ENCODE data around the gene SLC2A5. TPM values are rescaled to one million over a fixed set of nuclear protein-coding genes. Genes with fewer than 3 reads are reported as not detected.
A peak's percentile ranks its signal among the peaks of the same experiment; 100 is the strongest.

Gene SLC2A5
- total RNA-seq, 1 donor from 2014 or later, result 8.1 TPM

DNA sequence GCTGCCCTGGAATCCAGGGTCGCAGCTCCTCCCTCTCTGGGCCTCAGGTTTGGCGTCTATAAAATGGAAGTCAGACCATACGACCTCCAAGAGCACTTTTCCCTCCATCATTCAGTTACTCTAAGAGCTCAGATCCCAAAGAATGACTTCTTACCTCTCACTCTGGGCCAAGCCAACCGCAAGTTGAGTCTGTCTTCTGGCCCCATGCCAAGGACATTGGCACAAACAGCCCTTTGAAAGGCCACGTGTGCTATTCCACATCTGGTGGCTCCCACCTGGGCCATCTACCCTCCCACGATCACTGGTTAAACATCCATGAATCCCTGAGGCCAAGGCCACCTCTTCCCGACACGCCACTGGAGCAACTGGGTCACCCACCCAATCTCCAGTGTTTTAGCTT lies 55.6 kb downstream of the SLC2A5 start:
- Histone ChIP-seq H3K36me3 (no peaks in the 10 kb centered on the region), H3K27ac (no peak overlapping the region), H3K27me3 (no peaks in the 10 kb centered on the region), H3K9me3 (no peaks in the 10 kb centered on the region), H3K4me3 (no peak overlapping the region), H3K4me1 (no peaks in the 10 kb centered on the region)
- TF ChIP-seq POLR2A (IDR thresholded peaks at IDR 0.05) (no peak), POLR2AphosphoS5 (IDR thresholded peaks at IDR 0.05; ENCODE audit: insufficient read depth in 1 of 2, low read depth in 1 of 2) (no peak)
- TF ChIP-seq, protein P1, sequence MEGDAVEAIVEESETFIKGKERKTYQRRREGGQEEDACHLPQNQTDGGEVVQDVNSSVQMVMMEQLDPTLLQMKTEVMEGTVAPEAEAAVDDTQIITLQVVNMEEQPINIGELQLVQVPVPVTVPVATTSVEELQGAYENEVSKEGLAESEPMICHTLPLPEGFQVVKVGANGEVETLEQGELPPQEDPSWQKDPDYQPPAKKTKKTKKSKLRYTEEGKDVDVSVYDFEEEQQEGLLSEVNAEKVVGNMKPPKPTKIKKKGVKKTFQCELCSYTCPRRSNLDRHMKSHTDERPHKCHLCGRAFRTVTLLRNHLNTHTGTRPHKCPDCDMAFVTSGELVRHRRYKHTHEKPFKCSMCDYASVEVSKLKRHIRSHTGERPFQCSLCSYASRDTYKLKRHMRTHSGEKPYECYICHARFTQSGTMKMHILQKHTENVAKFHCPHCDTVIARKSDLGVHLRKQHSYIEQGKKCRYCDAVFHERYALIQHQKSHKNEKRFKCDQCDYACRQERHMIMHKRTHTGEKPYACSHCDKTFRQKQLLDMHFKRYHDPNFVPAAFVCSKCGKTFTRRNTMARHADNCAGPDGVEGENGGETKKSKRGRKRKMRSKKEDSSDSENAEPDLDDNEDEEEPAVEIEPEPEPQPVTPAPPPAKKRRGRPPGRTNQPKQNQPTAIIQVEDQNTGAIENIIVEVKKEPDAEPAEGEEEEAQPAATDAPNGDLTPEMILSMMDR (IDR thresholded peaks at IDR 0.05), result no peak
- DNase-seq (ENCODE audit: extremely low spot score in 2 of 2), result no peak
- intact Hi-C loops (cut with DNase I), result no loop called here

DNA sequence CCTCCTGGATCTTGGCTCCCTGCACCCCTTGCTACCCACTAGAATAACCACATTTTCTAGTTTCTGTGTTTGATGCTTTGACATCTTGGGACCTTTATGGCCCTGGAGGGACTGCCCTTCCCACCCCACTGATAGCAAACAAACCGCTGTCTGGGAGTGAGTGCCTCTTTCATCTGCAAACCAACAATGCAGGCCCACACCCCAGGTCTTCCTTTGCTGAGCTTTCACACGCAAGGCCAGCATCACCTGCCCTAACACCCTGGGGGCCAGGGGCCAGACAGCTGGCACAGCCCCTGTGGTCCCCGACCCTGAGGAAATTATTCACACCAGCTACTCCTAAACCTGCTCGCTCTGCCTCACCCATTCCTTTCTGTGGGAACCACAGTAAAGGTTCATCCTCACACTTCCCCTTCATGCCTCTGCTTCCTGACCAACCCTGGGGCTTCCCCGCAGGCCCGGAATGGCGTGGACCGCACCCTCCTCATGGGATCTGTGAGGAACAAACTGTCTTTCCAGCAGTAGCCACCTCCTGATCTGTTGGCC lies 58.6 kb downstream of the SLC2A5 start:
- intact Hi-C loops (cut with DNase I), result no loop called here
- Histone ChIP-seq H3K27ac (no peak overlapping the region), H3K4me3 (no peak overlapping the region)

DNA sequence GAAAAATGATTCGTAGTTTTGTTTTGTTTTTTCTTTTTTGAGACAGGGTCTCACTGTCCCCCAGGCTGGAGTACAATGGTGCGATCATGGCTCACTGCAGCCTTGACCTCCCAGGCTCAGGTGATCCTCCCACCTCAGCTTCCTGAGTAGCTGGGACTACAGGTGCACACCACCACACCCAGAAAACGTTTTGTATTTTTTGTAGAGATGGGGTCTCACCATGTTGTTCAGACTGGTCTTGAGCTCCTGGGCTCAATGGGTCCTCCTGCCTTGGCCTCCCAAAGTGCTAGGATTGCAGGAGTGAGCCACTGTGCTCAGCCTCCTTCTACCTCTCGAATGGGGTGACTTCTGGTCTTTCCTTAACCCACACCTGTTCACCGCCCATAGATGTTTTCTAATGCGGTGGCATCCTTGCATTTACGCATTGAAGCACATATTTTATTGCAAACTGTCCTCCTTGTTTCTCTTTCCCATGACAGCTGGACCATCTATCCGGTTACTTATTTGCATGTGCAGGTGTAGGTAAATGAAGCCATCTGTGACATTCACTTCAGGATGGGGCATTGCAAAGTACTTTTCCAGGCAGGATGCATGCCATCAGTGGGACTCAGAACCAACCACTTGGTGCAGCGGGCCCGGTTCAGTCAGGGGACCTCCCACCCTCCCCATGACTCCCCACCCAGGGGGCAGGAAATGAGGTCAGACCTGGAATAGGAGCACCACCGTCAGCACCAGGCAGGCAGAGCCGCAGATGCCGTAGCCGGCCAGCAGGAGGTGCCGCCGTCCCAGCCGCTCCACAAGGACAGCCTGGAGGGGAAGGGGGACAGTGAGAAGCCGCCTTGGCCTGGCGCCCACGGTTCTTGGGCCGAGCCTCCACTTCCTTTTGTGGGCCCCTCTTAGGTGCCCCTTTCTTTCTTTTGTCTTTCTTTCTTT lies 59.7 kb downstream of the SLC2A5 start:
- Histone ChIP-seq H3K27ac (no peak overlapping the region), H3K27me3 (no peaks in the 10 kb centered on the region), H3K9me3 (no peaks in the 10 kb centered on the region), H3K4me1 (peaks cover 4% of the 10 kb centered on the region), H3K36me3 (no peaks in the 10 kb centered on the region), H3K4me3 (no peak overlapping the region)
- intact Hi-C loops (cut with DNase I), result no loop called here
- no peak for DNase-seq (ENCODE audit: extremely low spot score in 2 of 2)
- TF ChIP-seq, protein P1 (IDR thresholded peaks at IDR 0.05), result peak in 1 of 3 experiments; percentile 33
- TF ChIP-seq POLR2A (IDR thresholded peaks at IDR 0.05), result no peak

More for the DNA sequence above, 58.6 kb downstream of the SLC2A5 start:
- DNase-seq (ENCODE audit: extremely low spot score in 2 of 2), result no peak
- Histone ChIP-seq H3K36me3 (no peaks in the 10 kb centered on the region), H3K27me3 (no peaks in the 10 kb centered on the region), H3K9me3 (no peaks in the 10 kb centered on the region), H3K4me1 (no peaks in the 10 kb centered on the region)
- TF ChIP-seq POLR2AphosphoS5 (IDR thresholded peaks at IDR 0.05; ENCODE audit: insufficient read depth in 1 of 2, low read depth in 1 of 2), result peak; percentile 44 to 61
- no peak for TF ChIP-seq POLR2A (IDR thresholded peaks at IDR 0.05)

DNA sequence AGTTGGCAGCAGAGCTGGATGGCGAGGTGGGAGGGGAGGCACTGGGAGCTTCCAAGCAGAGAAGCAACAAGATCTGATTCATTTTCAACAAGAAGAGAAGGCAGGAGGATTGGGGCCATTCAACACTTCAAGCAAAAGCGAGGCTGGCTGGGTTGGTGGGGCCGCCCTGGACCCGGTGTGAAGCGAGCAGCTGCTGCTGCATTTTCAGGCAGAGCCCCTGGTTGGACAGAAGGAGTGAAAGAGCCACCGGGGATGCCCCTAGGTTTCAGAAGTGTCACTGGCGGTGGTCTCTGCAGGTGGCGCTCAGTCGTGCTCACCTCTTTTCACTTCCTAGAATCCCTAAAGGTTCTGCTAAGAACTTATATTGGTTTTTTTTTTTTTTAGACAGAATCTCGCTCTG lies 61.2 kb downstream of the SLC2A5 start:
- Histone ChIP-seq H3K9me3 (no peaks in the 10 kb centered on the region), H3K27ac (no peak overlapping the region), H3K4me1 (peaks cover 4% of the 10 kb centered on the region), H3K36me3 (no peaks in the 10 kb centered on the region), H3K27me3 (no peaks in the 10 kb centered on the region), H3K4me3 (no peak overlapping the region)
- intact Hi-C loops (cut with DNase I), result no loop called here
- DNase-seq (ENCODE audit: extremely low spot score in 2 of 2), result no peak
- TF ChIP-seq POLR2AphosphoS5 (IDR thresholded peaks at IDR 0.05; ENCODE audit: insufficient read depth in 1 of 2, low read depth in 1 of 2) (no peak), POLR2A (IDR thresholded peaks at IDR 0.05) (no peak)
- TF ChIP-seq, protein P1 (IDR thresholded peaks at IDR 0.05), result no peak

DNA sequence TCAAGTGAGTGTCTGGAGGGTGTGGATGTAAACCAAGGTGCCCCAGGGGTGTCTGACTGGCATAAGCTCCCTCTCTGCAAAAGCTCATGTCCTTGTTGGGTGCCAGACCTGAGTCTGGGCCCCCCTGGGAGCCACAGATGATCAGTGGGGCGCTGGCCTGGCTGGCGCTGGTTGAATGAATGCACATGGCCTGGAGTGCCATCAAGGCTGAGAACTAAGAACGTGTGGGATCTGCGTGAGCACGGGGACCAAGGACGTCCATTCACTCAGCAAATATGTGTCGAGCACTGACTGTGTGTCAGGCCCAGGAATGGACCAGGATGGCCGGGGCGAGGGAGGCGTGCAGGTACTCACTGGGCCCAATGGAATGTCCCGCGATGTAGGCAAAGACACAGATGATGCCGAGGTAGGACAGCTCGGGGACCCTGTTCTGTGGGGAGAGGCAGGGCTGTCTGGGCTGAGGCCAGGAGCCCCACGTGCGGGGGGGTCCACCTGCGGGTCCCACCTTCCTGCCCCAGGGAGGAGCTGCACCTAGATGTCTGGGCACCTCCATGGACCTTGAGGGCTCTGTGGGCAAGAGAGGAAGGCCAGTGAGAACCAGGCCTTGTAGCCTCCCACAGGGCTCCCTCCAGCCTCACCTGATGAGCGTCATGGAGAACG lies 62.3 kb downstream of the SLC2A5 start:
- Histone ChIP-seq H3K27ac (no peak overlapping the region), H3K36me3 (no peaks in the 10 kb centered on the region), H3K4me3 (no peak overlapping the region), H3K9me3 (no peaks in the 10 kb centered on the region), H3K4me1 (peaks cover 4% of the 10 kb centered on the region), H3K27me3 (no peaks in the 10 kb centered on the region)
- DNase-seq (ENCODE audit: extremely low spot score in 2 of 2), result no peak
- intact Hi-C loops (cut with DNase I), result no loop called here
- TF ChIP-seq POLR2AphosphoS5 (IDR thresholded peaks at IDR 0.05; ENCODE audit: insufficient read depth in 1 of 2, low read depth in 1 of 2) (no peak), POLR2A (IDR thresholded peaks at IDR 0.05) (no peak)
- TF ChIP-seq, protein P1 (IDR thresholded peaks at IDR 0.05), result no peak
